Inflammatory macrophage (primary cell): ENCODE results near the gene GPNMB.

Source experiments
- DNase-seq, 2 donors: peaks; one replicate each; pipeline ENCODE4 v3.0.0-alpha.2; 2020 to 2022

GPNMB gene

DNA sequence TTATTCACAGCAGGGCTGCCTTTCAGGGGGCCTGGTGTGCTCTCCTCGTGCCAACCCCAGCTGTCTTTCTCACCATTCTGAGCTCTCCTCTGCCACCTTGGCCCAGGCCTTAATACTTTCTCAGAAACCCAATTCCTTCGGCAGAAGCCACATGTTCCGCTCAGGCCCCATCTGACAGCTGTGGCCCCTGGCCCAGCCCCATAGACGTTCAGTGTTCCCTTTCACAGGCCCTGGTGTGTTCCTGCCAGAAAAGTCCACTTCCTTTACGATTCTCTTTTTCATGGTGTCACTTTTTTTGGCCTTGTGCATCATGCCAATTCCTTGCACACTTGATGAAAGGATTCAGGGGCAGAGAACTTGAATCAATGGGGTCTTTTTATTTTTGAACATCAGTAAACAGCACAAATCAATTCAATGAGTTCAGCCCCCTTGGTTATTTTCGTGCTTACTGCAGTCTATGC is 15.9 kb upstream of the GPNMB start:
- DNase-seq = no peak

DNA sequence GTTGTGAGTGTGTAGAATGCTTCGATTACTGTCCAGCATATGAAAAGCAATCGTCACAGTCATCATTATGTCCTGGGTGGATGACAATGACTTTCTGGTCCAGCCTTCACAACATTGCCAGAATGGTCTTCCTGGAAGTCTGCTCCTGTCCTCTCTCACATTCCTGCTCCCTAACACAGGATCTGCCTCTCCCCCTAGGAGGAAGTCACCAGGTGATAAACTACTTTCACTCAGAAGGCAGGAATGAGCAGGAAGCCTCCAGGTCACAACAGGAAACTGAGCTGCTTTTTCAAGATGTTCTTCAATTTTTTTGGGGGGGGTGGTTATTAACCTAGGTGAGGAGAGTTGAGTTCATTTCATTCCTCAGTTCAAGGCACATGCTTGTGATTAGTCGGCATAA is 13.6 kb upstream of the GPNMB start:
- no peak for DNase-seq

DNA sequence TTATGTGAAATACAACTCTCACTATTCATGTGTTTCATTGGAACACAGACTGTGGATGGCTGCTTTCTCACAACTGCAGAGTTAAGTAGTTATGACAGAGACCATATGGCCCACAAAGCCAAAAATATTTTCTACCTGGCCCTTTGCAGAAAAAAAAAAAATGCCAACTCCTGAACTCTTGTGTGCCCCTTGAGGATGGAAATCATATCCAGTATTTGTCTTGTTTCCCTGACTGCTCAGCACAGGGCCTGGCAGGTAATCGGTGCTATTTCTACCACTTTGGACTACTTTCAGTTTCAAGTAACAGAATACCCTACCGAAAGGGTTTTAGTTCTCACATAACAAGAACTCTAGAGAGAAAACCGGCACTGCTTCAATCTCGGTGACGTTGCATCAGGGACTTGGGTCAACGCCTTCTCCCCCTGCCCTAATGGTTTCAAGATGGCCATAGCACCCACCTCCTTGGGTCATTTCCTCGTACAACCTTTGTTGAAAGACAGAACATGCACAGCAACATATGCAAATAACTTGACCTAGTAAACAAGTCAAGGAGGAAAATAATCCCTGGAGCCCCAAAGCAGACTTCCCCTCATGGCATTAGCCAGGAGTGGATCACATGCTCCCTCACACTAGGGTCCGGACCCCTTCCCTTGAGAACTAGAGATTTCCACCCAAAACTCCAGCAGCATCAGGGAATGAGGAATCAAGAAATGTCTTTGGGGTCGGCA is 11.8 kb upstream of the GPNMB start:
- DNase-seq = no peak

- no peak for DNase-seq
Measured at GRCh38 chr7:23235813-23236221, 10.8 kb upstream of the GPNMB start.

- no peak for DNase-seq
Measured at GRCh38 chr7:23237000-23237399, 9.6 kb upstream of the GPNMB start.

GRCh38 chr7:23238983-23239652 is 7.5 kb upstream of the GPNMB start:
- no peak for DNase-seq

GRCh38 chr7:23239698-23240097 is 6.9 kb upstream of the GPNMB start:
- no peak for DNase-seq

- DNase-seq = peak; percentile 91 to 95
Measured at GRCh38 chr7:23242321-23242720, 4.3 kb upstream of the GPNMB start.

- DNase-seq = no peak
Measured at GRCh38 chr7:23242935-23243334, 3.6 kb upstream of the GPNMB start.

- peak in 1 of 2 donors; percentile 18 for DNase-seq
Measured at GRCh38 chr7:23247046-23247602, 549 bp downstream of the GPNMB start.

DNA sequence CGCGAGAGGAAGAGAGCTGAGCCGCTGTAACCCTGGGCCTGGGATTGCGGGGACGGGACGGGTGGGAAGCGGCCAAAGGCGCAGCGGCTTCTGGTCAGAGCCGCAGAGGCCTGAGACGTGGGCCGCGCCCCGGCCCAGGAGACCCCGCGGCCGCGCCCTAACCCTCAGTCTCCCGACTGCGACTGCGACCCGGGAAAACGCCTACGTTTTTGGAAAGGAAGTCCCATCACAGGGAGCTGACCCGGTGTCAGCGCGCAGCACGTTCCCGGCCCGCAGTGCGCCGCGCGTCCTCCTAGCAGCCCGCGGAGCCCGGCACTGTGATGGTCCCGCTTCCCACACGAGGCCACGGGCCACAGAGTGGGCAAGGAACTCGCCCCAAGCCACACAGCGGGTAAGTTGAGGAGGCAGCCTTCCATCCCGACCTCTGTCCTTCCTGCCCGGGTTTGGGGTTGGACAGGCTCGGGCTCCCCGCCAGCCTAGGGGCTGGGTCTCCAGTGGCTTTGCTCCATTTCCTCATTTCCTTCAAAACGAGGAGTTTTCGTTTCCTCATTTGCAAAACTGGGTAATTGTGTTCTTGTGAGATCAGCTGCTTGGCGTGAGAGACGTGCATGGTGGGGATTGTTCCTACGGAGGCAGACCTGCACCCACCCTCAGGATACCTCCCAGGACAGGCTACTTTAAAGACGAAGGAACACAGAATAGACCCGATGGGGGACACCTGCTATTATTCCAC is 1.2 kb downstream of the GPNMB start:
- DNase-seq = peak; percentile 87 to 93

- DNase-seq = no peak
Measured at GRCh38 chr7:23249486-23249885, 2.9 kb downstream of the GPNMB start.

DNA sequence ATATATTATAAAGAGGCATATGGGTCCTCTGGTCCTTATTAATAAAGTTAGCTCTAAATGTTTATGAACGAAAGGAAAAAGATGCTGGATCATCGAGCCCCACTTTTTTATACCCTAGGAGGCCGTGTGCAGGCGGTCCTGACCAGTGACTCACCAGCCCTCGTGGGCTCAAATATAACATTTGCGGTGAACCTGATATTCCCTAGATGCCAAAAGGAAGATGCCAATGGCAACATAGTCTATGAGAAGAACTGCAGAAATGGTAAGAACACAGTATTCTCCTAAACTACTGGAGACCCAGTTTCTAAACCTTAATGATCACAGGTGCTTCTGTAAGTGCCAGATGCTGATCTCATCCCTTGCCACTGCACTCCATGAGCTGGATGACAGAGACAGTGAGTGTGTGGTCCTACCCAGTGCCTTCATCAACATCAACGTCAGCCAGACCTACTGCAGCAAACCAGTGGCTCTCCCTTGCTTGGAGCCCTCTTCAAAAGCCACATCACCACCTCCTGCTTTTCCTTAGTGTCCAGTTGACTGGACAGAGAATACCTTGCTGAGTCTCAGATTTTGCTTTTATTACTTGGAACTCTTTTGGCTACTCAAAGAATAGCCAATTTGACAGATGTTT is 7.6 kb downstream of the GPNMB start:
- DNase-seq = no peak

GRCh38 chr7:23256731-23257130 is 10.2 kb downstream of the GPNMB start:
- no peak for DNase-seq

GRCh38 chr7:23260371-23260770 is 13.8 kb downstream of the GPNMB start:
- no peak for DNase-seq

DNA sequence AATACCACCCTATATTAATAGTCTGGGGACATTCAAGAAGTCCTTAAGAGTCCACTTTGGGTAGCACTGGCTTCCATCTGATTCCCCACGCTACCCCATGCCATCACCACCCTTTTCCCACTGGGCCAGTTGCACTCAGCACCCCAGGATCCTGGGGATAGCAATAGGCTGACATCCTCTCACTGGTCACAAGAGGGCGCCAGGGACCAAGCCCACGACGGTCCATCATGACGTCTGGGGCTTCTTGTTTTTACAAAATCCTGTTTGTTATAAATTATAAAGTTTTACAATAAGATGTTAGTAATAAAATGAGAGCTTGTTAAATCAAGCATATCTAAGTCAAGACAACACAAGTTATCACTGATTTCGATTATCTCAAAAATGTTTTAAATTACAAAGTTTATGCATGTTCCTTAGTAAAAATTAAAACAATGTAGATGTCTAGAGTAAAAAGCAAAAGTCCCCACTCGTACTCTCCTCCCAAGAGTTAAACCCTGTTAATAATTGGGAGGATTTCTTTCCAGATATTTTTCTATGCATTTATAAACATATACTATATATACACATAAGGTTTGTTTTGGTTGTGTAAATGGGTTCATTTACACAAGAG is 15.4 kb downstream of the GPNMB start:
- DNase-seq = peak; percentile 68 to 72

DNA sequence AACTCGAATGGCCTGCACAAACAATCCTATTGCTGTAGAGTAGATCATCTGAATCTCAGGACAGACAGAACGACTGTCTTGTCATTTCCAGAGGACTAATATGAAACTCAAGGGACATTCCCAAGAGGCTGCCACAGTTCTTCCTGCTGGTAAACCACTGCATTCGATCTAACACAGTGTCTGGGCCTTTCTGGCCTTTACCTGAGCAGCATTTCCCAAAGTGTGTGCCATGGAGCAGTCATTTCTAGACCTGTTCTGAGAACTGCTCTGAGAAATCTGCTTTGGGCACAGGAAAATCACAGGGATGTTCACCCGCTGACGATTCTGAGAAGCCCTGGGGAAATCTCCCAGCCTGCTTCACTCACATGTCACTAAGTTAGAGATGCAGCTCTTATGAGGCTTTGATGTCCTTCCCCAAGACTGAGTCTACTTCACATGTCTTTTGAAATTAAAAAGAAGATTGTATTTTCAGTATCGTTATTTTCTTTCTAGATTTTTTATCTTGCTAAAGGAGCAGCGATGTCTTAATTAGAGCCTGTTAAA is 18.4 kb downstream of the GPNMB start:
- no peak for DNase-seq

- DNase-seq = no peak
Measured at GRCh38 chr7:23266918-23267317, 20.3 kb downstream of the GPNMB start.

DNA sequence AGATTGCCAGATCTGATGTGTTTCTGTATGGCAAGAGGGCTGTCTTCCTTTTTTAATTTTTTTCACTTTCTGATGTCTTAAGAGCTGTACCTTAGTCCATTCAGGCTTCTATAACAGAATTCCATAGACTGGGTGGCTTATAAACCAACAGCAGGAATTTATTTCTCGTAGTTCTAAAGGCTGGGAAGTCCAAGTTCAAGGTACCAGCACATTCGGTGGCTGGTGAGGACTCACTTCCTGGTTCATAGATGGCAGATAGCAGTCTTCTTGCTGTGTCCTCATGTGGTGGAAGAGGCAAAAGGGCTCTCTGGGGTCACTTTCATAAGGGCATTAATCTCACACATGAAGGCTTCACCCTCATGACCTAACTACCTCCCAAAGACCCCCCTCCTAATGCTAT is 20.8 kb downstream of the GPNMB start:
- DNase-seq = no peak

GRCh38 chr7:23268167-23268566 is 21.6 kb downstream of the GPNMB start:
- no peak for DNase-seq

- no peak for DNase-seq
Measured at GRCh38 chr7:23268746-23269145, 22.2 kb downstream of the GPNMB start.

DNA sequence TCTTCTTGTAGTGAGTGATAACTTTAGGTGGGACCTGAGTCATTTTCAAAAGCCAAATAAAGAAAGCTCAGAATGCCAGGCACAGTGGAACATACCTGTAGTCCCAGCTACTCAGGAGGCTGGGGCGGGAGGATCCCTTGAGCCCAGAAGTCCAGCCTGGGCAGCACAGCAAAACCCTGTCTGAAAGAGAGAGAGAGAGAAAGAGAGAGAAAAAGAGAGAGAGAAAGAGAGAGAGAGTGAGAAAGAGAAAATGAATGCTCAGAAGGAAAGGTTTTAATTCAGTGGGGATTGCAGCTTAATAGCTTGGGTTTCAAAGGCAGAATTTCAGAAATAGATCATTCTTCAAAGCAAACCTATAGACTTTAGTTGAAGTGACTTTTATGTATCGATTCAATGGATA is 25.7 kb downstream of the GPNMB start:
- DNase-seq = peak in 1 of 2 donors; percentile 0
